Daoy (cell line): ENCODE results near the gene GALNT9. TPM values are rescaled to one million over a fixed set of nuclear protein-coding genes. Genes with fewer than 3 reads are reported as not detected.

Source experiments
- DNase-seq: peaks from one replicate; pipeline ENCODE4 v3.0.0-alpha.2; 2015; ENCODE audit warnings: low read depth
- total RNA-seq: library from RNA; depleted of rRNA; stranded (reverse); fragments of >200 nt; shearing (Covaris generic); gene quantifications from 2 replicates; pipeline ENCODE4 v1.2.3, GENCODE V29; 2014

GALNT9 gene
- total RNA-seq, 1 experiment from 2014 or later: 0.29 TPM

DNA sequence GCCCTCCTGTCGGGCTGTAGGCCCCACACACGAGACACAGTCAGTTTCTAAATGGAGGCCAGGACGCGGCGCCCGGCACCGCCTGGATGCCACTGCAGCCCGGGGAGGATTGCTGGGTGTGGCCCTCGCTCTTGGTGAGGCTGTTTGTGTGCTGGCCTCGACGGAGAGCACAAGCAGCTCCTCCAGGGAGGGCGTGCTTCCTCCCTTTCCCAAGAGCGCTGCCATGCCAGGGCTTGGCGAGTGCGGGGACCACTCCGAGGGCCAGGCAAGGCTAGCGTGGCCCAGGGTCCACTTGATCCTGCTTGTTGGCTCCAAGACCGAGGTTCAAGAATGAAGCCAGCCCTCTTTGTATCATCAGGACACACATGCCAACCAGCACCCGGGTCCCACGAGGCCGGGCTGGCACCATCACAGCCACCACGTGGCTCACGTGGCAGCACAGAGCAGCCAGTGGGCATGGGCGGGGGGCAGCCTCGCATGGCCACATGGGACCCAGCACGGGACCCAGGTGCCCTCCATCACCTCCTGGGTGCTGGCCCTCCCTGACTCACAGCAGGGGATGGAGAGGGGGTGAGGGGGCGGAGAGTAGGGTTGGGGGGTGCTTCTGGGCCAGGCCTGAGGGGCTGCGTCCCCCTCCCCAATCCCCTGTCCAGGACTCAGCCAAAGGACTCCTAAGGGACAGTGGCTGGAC is 113.9 kb downstream of the GALNT9 start:
- no peak for DNase-seq

DNA sequence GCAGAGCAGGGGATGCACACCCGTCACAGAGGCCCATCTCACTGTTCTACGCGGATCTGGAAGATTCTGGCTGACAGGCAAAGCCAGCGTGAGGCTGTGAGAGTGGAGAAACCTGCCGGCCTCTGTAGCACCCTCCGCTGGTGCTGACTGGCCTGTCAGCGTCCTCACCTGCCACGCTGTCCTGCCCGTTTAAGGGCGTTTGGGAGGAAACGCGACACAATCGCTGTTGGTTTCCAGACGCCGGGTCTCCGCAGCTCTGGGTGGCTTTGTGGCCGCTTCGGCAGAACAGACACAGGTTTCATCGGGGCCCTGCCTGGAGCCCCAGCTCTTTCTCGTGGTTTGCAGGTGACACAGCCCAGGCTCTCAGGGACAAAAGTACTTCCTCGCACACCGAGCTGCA is 114.5 kb downstream of the GALNT9 start:
- no peak for DNase-seq

DNA sequence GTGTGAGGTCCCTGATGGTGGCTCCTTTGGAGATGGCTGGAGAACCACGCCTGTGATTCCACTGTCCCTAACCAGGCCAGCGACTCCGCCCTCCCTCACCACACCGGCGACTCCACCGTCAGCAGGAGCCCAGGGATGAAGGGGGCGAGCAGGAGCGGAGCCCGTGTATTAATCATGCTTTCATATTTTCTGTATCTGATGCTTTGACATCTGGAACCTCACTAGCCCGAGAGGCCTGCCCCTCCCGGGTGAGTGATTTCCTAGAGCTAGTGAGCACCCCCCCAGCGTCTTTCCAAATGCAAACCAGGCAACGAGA is 115.3 kb downstream of the GALNT9 start:
- DNase-seq: no peak

DNA sequence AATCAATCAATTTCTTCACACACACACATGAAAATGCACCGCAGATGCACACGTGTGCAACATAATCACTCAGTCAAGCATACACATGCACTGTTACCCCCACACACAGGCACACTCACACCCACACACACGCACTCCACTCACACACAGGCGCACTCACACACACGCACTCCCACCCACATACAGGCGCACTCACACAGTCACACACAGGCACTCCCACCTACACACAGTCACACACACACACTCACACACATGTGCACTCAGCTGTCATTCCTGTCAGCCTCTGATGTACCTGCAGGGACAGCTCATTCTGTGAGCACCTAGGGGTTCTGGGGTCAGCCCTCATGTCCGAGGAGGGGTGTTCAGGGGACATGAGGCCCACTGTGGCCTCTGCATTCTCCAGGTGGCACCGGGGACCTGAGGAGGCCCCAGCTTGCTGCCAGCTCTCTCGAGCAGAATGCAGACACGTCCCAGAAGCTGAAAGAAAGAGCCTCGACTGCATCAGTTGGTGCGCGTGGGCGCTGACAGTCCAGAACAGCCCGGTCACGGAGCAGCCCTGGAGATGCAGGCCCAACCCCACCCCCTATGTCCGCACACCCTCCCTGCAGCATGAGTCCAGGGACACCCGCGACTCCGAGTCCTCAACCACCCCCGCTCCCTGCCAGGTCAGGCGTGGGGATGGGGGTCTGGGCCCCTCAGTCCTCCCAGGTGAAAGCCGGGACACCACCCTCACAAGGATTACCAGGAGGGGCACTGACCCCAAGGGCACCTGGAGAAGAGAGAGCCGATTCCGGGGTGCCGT is 115.8 kb downstream of the GALNT9 start:
- no peak for DNase-seq

DNA sequence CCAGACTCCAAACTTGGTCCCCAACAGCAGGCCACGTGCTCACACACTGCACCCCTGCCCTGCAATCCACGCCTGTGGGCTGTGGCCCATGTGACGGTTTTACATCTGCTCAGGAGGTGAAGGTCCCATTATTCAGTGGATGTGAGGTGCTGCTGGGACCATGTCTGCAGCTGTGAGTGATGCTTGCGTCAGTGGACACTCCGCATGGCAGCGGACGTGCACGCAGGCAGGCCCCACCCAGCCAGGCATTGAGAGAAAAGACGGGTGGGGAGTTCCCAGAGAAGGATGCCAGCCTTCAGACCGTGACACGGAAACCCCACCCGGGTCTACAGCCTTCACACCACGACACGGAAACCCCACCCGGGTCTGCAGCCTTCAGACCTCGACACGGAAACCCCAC is 117.6 kb downstream of the GALNT9 start:
- no peak for DNase-seq

DNA sequence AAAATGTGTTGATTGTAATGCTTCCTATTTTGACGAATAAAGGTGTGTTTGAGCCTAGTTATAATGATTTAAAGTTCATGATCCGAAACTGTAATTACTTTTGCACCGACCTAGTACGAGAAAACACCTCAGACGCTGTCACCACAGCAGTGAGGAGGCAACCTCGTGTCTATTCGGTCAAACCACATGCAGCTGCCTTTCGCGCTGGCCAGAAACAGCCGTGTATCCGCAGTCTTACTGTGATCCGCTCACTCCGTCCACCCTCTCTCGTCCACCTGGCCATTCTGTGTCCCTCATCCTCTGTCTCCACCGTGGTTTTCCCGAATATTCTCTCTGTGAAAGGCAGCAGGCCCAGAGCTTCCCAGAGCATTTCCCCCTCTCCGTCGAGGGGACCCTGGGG is 118.1 kb downstream of the GALNT9 start:
- DNase-seq: no peak

DNA sequence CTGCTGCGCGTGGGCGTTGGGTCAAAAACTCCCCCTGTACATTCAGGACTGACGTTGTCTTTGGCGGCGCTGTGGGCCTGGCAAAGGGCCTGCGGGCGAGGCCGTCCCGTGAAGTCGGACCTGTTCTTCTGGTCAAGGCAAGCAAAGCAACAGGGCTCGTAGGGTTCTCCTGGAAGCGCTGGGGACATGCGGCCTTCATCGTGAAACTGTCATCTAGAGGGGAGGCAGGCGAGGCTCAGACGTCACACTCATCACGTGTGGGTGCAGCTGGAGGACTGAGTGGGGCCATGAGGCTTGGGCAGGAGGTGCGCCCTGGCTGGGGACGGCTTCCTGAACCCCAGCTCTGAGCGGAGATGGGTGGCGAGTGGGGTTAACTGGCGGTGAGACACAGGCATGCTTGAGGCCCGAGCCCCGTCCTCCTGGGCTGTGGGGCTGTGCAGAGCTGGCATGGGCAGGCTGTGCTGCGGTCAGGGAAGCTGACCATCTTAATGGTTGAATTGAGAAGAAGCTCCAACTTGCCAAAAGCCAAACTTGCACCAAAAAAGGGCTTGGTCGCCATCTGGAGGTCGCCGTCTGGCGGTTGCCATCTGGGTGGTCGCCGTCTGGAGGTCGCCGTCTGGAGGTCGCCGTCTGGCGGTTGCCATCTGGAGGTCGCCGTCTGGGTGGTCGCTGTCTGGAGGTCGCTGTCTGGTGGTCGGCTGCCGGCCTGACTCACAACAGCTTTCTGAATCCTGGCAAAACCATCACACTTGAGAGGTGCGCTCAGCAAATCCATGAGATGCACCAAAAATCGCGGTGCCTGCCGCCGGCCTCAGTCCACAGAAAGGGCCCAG is 119.0 kb downstream of the GALNT9 start:
- no peak for DNase-seq

DNA sequence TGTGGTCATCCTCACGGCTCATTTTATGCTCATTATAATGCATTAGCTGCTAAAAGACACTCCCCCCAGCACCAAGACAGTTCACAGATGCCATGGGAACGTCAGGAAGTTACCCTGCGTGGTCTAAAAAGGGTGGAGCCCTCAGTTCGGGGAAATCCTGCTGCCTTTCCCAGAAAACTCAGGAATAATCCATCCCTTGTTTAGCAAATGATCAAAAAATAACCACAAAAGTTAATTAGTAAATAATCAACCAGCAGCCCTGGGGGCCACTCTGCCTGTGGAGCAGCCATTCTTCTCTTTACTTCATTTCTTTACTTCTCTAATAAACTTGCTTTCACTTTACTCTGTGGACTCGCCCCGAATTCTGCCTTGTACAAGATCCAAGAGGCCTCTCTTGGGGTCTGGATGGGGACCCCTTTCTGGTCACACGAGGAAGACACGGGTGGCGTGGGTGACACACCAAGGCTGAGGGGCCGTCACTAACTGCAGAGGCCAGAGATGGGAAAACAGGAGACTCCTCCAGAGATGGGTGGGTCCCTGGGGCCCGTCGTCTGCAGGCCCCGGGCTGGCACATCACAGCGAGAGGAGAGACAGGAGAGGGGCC is 119.7 kb downstream of the GALNT9 start:
- no peak for DNase-seq

DNA sequence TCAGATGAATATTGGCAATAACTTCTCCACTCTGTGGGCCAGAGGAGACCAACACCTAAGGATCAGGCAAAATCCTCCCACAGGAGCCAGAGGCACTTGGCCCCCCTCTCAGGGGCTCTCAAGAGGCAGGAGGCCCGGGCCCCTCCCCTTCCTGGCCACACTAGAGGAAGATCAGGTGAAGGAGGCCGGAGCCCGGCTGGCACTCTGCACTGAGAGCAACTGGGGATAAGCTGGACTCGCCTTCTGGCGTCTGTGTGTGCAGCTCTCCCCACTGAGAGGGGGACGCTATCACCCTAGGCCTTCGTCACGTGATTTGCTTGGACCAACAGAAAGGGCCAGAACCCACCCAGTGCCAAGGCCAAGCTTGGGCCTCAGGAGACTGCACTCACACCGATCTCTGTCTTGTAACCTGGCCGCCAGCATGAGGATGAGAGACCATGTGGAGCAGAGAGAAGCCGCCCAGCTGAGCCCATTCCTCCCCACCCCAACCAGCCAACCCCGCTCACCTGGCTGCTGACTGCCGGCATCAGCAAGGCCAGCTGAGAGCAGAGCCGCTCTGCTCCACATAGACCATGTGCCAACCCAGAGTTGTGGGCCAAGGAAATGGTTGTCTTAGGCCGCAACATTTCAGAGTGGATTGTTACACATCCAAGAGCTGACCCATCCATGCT is 121.1 kb downstream of the GALNT9 start:
- no peak for DNase-seq

DNA sequence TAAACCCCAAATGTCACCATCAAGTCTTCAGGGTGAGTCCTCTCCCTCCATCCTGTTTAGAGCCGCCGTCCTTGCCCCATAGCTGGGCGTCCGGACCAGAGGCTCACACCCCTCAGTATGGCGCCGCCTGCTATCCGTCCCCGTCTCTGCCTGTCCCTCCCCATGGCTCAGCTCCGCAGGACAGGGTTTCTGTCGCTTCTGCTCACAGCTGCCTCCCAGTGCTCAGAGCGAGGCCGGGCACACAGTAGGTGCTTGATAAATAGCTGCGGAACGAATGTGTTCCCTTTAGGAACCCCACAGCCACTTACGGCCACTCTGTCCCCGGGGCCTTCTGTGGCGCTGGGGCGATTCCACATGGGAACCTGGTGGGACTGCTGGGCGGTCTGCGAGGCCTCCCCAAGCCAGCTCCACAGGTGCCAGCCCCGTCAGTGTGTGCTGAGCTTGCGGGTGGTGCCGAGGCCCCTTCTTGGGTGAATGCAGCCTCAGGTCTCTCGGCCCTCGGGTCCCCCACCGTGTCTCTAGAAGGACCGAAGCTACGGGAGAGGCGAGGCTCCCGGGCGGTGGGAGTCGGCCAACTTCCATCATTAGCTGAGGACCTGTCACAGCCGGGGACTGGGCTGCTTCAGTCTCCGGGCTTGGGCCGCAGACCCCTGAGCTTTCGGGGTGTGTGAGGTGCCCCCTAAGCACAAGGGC is 122.2 kb downstream of the GALNT9 start:
- DNase-seq: no peak

DNA sequence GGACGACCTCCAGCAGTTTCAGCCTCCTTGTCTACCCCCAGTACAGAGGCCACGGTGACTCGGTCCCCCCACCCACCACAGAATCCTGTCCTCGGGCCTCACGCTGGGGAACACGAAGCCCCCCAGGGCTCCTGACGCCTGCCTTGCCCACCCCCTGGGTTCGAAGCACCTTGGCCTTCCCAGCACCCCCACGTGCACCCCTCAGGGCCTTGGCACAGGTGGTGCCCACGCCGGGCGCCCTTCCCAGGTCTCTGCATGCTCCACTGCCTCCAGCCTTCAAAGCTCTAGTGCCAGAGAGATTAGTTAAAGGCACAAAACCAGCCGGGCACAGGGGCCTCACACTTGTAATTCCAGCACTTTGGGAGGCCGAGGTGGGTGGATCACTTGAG is 123.3 kb downstream of the GALNT9 start:
- DNase-seq: no peak

DNA sequence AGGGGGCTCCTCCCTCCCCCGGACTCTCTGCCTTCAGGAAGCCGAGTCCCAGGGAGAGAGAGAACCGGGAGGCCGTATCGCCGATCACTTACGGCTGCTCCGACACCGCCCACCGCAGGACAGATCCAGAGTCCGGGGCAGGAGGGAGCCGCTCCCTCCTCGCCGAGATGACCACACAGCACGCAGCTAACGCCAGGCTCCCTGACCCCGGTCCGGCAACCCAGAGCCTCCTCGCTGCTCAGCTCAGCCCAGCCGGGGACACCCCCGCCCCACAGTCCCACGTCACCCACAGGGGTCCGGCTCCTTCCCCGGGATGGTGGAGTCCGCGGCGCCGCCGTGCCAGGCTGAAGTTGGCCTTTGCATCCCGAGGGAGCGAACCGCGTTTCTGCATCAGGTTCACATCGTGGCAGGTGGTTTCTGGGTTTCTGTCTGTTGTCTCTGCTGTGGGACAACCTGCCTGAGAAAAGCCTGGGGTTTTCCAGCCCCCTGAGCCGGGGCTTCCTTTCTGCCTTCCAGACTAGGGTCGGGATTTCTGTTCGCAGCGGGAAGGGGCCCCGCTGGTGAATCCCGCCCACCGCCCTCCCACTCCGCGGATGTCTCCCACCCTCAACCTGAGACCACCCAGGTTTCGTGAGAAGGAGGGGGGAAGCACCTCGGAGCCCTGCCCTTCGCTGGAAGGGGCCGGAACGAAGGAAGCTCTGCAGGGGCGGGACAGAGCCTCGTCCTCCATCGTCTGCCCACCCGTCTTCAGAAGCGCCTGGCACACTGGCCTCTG is 123.9 kb downstream of the GALNT9 start:
- DNase-seq: no peak

DNA sequence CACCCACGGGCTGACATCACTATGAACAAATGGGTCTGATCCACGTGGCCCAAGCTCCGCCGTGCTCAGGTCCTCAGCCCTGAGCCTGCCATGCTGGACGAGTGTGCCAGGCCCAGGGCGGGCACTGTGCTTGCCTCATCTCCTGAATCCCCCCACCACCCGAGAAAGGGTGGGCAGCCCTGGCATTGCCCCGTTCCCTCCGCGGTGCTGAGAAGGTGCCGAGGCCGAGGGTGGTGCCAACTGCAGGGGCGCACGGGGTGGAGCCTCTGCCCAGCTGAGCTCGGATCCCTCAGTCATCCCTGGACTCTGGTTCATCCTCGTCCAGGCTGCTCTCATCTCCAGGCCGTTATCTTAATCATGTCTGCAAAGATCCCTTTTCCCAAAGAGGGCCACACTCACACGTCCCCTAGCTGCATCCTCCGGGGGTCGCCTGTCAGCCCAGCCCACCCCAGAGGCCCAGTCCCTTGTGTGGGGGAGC is 124.6 kb downstream of the GALNT9 start:
- DNase-seq: no peak

DNA sequence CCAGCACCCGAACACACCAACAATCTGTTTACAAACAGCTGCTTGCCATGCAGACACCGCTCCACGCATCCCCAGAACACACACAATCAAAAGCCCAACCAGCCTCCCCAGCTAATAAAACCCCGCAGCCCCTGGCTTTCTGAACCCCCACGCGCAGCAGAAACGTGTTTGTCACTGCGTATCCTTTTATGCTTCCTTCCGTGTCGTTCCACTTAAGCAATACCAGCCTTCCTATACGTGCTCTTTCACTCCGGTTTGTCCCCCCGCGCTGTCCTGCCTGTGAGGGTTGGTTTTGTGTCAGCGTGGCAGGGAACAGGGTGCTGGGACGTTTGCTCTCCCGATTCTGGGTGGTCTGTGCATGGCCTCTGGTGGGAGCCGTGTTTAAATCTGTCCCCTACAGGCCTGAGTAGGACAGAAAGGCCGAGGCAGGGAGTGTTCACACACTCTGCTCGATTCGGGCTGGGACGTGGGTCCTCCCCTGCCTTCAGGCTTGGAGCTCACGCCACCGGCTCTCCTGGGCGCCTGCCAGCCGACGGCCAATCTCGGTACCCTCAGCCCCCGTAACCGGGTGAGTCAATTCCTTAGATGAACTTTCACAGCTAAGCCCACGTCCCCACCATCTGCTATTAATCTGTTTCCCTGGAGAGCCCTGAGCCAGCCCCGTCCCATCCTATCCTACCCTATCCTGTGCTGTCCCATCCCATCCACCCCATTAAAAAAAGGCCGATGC is 125.2 kb downstream of the GALNT9 start:
- DNase-seq: no peak

DNA sequence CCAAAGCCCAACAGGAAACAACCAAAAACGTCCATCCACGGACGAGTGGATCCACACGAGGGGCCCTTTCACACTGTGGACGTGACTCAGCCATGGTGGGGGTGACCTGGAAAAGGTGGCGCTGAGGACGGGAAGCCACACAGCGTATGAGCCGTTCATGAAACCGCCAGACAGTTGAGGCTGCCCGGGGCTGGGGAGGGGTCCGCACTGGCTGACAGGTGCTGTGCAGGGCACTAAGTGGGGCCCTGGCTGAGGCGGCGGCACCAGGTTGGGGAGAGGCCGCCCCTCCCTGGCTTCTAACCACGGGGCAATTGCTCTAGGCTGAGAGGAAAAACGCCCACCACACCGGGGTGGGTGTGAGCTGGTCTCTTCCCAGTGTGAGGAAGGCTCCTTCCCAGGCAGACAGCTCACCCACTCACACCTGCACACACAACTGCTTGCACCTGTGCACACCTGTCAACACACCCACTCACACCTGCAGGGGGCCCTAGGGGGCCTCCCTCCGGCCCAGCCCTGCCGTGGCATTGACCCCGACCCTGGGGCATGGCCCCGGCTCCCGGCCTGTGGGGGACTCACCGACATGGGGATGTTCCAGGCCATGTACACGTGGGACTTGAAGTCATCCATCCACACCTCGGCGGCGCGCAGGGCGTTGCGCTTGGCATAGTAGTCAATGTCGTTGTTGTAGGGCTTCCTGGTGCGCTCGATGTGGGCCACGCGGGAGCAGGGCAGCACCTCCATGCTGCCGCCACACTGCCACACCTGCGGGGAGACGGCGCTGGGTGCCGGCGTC is 126.3 kb downstream of the GALNT9 start:
- DNase-seq: no peak

DNA sequence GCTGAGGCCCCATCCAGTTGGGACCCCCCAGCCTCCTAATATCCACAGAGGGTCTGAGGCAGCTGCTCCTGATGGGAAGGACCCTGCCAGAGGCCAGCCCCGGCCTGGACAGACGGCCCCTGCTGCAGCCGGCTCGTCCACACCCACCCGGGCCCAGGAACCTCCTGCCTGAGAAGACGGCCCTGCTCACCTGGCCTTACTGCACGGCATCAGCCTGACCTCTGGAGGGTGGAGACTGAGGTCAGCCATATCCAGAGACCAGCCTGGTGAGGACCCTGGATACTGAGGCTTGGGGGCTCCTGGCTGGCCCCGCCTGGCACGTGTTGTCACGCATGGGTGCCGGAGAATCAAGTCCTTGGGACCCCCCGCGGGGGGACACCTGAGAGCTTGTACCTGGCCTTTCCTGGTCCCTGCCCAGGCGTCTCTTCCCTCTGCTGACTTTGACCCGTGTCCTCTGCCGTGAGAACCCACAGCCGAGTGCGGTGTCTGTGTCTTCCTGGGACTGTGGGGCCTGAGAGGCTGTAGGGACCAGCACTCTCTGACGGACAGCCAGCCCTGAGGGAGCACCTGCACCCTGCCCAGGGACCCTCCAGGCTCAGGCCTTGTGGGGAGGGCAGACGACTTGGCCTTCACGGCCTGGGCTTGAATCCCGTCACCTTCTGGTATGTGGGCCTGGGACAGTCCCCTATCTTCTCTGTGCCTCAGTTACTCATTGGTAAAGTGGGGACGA is 127.8 kb downstream of the GALNT9 start:
- no peak for DNase-seq

DNA sequence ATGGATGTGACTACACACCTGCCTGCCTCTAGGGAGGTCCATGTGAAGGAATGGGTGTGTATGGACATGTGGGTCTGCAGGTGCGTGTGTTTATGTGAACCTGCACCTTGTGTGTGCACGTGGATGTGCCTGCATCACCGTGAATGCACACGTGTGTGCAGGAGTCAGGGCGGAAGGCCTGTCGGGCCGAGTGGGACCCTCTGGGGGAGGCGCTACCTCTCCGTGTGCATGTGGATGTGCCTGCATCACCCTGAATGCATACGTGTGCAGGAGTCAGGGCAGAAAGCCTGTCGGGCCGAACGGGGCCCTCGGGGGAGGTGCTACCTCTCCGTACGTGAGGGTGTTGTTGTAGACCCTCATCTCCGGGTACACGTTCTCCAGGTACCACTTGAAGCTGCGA is 128.6 kb downstream of the GALNT9 start:
- no peak for DNase-seq
